Stimulated activated CD8-positive, alpha-beta memory T cell treated with anti-CD3 and anti-CD28 coated beads, Interleukin-4, amount 100 ng/mL, for 1 hour (primary cell): ENCODE measurements around the gene CDCA7.
"Not testable (repeated sequence)": the region's sequence is repeated elsewhere in the genome, so short reads cannot be mapped to it uniquely, and the experiment has no call there.

Experiments used
- DNase-seq, 2 donors: peaks; one replicate each; pipeline ENCODE4 v3.0.0-alpha.2; 2020; ENCODE audit warnings: low read depth in 2 of 2, low spot score in 1 of 2

Gene CDCA7

GRCh38 chr2:173358616-173359015 lies 3.9 kb downstream of the CDCA7 start:
- DNase-seq = no peak

DNA sequence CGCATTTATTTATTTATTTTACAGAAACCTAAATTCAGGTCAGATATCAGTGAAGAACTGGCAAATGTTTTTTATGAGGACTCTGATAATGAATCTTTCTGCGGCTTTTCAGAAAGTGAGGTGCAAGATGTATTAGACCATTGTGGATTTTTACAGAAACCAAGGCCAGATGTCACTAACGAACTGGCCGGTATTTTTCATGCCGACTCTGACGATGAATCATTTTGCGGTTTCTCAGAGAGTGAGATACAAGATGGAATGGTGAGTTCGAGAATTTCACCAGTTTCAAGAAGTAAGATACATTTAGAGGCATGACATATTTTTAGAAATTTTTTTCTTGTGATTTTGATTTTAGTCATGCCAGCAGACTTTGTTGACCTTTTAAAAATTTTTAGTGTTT lies 4.6 kb downstream of the CDCA7 start:
- no peak for DNase-seq

DNA sequence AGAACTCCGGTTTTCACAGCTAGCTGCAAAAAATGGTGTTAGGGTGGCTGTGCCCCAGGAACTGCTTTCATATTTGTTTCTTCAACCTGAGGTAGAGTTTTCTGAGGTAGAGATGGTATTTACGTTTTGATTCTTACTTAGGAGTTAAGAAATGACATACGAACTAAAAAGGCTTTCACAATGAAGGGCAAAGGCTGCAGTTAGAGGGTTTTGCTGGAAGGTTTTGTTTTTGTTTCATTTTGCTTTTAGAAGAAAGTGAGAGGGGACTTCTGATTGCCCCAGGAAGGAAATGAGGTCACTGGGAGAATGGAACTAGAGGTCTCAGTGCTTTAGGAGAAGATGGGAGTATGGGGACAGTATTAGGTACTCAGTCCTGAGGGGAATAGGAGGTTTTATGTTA lies 15.5 kb downstream of the CDCA7 start:
- DNase-seq = no peak

DNA sequence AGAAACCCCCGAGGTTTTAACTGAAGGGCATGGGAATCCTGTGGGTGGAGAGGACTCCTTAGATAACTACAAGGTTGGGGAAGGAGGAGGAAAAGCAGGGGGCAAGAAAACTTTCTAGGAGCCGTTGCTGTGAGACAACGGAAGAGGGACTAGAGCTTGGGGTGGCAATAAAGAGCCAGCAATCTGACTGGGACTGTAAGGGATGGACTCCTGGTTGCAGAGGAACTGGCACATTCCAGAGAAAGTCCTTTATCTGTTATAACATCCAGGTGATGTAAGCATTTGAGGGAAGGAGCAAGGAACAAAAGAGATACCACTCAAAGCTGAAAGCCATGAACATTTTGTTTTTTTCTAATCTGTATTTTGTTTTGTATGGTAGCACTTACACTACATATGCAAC lies 16.4 kb downstream of the CDCA7 start:
- no peak for DNase-seq

DNA sequence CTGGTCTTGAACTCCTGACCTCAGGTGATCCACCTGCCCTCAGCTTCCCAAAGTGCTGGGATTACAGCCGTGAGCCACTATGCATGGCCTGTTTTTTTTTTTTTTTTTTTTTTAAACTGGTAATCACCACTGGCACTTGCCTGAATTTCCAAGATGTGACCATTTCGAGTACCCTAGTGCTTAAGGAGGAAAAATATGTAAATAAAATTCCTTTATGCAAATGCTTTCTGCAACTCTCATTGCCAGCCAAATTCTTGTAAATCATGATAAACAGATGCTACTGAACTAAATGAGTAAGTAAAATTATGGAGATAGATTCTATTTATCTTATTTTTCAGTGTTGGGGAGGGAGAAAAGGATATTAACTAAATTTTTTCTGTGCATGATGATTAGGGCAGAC lies 18.6 kb downstream of the CDCA7 start:
- no peak for DNase-seq

- no peak for DNase-seq
Measured at GRCh38 chr2:173374634-173375033, 20.0 kb downstream of the CDCA7 start.

DNA sequence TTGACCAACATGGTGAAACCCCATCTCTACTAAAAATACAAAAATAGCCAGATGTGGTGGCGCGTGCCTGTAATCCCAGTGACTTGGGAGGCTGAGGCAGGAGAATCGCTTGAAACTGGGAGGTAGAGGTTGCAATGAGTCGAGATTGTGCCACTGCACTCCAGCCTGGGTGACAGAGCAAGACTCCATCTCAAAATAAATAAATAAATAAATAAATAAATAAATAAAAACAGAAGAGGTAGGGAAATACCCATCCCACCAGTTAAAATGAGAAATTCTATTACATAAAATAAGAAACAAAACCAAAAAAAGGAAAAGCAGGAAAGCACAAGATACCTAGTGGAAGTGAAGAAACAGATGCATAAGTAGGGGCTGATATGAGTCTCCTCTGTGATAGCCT lies 30.9 kb downstream of the CDCA7 start:
- not testable (repeated sequence) for DNase-seq

DNA sequence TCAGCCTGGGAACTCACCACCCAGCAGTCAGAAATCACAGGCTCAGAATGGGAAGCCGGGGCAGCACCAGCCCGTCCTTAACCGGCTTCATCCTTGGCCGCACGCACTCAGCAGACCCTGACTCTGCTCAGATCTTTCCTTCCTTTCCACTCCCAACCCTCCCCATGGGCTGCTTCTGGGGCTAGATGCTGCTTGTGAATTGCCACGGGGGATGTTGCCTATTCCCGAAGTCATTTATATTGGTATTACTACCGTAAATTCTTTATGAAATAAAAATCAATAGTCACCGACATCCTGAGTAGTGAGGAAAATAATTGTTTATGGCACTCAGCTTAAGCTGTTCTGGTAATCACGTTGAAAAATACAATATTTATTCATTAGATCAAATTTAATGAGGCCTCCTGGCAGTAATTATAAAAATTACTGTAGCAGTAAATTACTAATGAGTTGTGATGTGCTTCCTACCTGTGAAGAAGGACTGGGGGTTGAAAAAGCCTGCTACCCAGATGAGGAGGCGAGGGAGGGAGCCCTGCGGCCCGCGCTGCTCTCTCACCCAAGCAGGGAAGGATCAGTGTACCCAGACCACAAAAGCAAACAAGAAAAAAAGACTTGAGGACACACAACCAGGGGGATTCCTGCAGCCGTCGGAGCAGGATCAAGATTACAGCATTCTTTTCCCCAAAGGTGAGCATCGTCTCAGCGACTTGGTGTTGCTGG lies 31.5 kb downstream of the CDCA7 start:
- DNase-seq = no peak

- no peak for DNase-seq
Measured at GRCh38 chr2:173386738-173387065, 32.0 kb downstream of the CDCA7 start.

- DNase-seq = no peak
Measured at GRCh38 chr2:173387079-173387478, 32.4 kb downstream of the CDCA7 start.

DNA sequence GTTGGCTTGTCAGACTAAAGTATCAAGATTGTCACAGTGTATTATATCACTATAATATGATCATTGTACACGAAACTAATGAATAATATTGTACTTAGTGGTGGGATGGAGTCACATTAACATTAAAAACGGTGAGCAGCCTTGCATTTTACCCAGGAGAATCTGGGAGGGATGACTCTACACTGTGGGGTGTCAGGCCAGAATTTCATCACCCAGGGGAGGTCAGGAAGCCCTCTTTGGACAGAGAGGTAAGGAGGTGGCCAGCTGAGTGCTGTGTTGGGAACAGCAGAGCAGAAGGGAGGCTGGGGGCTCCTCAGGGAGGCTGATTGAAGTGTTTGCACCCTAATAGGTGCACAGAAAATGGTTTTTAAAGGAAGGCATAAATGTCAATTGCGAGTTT lies 33.0 kb downstream of the CDCA7 start:
- DNase-seq = no peak

- DNase-seq = no peak
Measured at GRCh38 chr2:173388795-173389194, 34.1 kb downstream of the CDCA7 start.

DNA sequence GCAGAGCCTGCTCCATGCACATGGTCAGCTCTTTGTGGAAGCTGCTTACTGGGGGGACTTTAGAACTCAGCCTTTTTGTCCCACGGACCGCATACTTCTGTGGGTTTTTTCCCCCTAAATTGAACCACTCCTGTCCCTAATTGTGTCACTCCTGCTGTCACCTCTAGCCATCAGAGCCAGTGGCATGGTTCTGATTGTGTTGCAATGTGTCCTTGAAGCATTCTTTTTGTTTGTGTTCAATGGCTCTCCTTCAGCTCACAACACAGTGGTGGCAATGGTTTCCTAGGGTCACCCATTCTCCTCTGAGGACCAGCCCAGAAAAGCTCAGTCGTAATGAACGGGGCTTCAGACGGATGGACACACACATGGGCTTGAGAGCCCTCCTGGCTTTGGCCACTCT lies 35.4 kb downstream of the CDCA7 start:
- DNase-seq = no peak

DNA sequence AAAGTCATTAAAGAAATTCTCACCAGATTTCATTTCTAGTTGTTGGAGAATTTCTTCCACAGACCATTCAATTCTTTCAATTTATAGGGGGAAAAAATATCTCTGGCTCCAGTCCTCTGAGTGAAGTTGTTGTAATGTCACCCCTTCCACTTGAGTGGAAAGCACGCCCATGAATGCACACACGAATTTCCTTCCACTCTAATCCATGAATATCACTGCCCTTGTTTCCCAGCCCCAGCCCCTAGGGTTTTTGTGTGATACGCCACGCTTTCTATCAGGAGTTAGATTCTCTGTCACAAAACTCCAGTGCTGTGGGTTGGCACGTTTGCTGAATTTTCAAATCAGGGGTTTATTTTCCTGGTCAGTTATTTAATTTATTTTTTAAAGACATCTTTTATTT lies 38.1 kb downstream of the CDCA7 start:
- no peak for DNase-seq

DNA sequence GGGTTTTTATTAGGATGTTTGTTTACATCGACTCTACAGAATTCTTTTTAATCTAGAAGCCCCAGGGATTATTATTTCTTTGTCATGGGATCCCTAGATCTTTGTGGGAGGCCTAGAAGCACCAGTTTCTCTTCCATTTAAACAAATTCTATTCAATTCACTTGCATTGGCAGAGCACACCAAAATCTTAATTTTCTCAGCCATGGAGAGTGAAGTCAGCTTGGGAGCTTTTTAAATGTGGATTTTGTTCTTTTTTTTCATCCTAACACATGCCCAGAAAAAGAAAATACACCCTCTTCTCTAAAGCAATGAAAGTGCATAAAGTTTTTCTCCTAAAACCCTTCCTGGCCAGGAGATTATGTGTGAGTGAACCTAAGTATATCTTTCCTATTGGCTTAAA lies 38.5 kb downstream of the CDCA7 start:
- no peak for DNase-seq

DNA sequence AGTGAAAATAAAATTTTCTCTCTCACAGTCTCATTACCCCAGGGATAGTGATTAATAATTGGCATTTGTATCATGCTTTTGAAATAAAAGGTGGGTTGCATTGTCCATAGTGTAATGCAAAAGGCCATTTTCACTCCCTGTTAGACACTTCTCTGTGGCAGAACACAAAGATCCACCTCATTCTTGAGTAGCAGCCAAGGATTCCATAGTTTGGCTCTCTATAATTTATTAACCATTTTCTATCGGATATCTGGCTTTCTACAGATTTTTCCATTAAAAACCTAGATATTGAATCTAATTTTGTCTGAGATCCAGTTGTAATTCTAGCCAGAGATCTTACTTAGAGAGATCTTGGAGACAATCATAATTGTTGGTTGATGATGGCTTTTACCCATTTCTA lies 39.0 kb downstream of the CDCA7 start:
- DNase-seq = no peak

DNA sequence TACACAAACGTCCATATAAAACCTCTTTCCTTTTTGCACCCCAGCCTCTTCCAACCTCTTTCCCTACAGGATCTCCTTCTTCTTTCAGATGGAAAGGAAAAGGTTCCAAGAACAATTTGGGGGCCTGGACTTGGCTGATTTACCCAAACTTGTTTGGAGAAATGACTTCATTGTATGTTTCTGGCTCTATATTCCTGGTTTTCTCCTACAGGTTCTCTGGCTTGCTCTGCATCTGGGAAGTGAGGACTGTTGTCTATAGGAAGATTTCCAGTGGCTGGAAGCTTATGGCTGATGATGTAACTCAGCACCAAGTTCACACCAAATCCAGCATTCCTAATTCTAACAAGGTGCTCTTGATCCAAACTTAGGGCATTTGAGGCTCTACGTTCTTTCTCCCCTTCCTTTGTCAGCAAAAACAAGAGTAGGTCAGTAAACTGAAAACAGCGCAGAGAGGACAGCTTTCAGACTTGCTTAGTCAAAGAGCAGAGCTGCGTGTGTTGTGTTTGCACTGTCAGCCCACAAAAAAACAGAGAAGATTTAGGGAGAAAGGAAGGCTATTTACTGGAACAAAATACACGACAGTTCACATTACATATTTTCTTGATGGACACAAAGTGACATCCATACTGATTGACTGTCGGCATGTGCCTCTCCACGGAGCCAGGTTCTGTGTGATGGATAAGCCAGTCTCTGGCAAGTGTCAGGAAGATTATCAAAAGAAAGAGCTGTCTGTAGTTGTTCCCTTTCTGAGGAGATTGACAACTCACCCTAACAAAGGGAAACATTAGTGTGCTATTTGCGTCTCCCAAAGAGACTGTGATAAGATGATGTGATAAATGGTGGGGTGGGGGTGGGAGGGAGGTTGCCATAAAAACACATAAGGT lies 39.7 kb downstream of the CDCA7 start:
- DNase-seq = no peak

GRCh38 chr2:173395567-173396351 lies 41.1 kb downstream of the CDCA7 start:
- no peak for DNase-seq

DNA sequence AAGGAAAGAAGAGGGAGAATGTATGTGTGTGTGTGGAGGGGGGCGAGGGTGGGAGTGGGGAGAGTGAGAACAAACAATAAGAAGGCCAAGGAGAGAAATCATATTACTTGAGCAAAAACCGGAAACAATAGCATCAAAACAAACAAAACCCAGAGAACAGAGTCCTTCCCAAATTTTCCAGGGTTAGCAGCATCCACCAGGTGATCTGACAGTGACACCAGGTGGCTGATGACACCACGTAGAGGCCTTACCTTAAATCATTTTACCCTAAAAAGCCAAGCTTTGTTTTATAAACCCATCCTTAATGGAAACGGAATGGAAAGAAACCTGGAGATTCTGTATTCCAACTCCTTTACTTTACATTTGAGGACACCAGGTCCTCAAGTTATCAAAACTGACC lies 42.9 kb downstream of the CDCA7 start:
- DNase-seq = no peak

GRCh38 chr2:173399229-173399628 lies 44.6 kb downstream of the CDCA7 start:
- no peak for DNase-seq

DNA sequence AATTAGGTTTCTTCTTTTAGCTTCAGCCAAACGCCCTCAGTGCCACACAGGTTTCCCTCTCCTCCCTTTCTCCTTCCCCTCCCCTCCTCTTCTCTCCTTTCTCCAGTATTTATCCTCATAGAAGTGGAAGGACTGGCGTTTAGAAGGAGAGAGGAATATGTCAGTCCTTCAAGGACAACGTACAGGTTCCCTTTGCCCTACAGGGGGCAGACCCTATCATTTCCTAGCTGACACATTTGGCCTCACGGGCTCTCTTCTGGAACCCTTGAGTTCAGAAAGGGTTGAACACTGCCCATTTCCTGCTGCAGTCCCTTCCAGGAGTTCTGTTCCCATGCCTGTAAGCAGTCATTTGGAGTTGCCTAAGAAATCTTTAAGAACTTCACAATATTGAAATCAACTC lies 46.1 kb downstream of the CDCA7 start:
- DNase-seq = no peak

- DNase-seq = no peak
Measured at GRCh38 chr2:173401716-173402326, 47.1 kb downstream of the CDCA7 start.
